ENCODE results near the gene KIR2DL3. TPM values are rescaled to one million over a fixed set of nuclear protein-coding genes. Genes with fewer than 3 reads are reported as not detected.
"Not testable (repeated sequence)": the region's sequence is repeated elsewhere in the genome, so short reads cannot be mapped to it uniquely, and the experiment has no call there.

The KIR2DL3 gene
- total RNA-seq, 1 experiment from 2014 or later: not detected

DNA sequence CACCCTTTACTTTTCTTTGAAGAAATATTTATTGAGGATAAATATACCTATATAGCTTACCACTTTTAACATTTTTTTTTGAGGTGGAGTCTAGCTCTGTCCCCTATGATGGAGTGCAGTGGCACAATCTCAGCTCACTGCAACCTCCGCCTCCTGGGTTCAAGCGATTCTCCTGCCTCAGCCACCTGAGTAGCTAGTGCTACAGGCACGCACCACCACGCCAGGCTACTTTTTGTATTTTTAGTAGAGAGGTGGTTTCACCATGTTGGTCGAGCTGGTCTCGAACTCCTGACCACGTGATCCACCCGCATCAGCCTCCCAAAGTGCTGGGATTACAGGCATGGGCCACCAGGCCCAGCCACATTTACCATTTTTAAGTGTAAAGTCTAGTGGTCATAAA, 37.5 kb downstream of the KIR2DL3 start:
- DNase-seq (ENCODE audit: low read depth, low spot score); in situ Hi-C loops (cut with HindIII; ENCODE audit: low pct_unique_long_range_greater_than_20kb, low sequenced_read_pairs): not testable (repeated sequence)

DNA sequence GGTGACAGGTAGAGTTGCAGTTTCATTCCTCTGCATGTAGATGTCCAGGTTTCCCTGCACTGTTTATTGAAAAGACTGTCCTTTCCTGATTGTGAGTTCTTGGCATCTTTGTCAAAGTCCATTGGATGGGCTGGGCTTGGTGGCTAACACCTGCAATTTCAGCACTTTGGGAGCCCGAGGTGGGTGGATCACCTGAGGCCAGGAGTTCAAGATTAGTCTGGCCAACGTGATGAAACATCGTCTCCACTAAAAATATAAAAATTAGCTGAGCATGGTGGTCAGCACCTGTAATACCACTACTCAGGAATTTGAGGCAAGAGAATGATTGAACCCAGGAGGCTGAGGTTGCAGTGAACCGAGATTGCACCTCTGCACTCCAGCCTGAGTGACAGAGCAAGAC, 39.5 kb downstream of the KIR2DL3 start:
- DNase-seq (ENCODE audit: low read depth, low spot score): not testable (repeated sequence)

DNA sequence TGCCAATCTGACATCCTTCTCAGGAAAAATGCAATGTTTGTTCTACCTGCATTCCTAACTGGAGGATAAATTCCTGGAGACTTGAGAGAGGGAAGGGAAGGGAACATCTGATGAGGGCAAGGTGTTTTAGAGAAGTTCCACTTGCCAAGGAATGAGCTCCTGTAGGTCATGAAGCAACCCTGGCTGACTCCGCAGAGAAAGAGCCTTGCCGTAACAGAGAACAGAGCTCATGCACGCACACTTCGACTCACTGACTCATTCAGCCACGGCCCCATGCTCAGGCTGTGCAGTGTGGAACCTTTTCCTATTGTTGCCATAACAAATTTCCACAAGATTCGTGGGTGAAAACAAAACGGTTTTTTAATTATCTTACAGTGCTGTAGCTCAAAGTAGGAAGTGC, 40.6 kb downstream of the KIR2DL3 start:
- DNase-seq (ENCODE audit: low read depth, low spot score); in situ Hi-C loops (cut with HindIII; ENCODE audit: low pct_unique_long_range_greater_than_20kb, low sequenced_read_pairs): not testable (repeated sequence)

More for the DNA sequence above, 39.5 kb downstream of the KIR2DL3 start:
- in situ Hi-C loops (cut with HindIII; ENCODE audit: low pct_unique_long_range_greater_than_20kb, low sequenced_read_pairs): not testable (repeated sequence)

DNA sequence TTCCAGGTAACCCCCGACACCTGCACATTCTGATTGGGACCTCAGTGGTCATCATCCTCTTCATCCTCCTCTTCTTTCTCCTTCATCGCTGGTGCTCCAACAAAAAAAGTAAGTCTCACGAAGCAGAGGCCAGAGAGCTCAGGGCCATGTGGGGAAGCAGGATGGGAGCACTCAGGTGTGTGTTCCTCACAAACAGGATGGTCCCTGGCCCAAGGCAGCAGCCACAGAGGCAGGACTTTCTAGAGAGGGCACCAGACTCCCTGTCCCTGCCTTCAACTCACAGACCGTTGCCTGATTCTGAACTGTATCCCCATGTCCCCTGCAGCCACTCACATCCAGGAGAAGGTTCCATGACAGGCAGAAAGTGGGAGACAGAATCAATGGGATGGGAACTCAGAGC, 44.6 kb downstream of the KIR2DL3 start:
- DNase-seq (ENCODE audit: low read depth, low spot score); in situ Hi-C loops (cut with HindIII; ENCODE audit: low pct_unique_long_range_greater_than_20kb, low sequenced_read_pairs): not testable (repeated sequence)

DNA sequence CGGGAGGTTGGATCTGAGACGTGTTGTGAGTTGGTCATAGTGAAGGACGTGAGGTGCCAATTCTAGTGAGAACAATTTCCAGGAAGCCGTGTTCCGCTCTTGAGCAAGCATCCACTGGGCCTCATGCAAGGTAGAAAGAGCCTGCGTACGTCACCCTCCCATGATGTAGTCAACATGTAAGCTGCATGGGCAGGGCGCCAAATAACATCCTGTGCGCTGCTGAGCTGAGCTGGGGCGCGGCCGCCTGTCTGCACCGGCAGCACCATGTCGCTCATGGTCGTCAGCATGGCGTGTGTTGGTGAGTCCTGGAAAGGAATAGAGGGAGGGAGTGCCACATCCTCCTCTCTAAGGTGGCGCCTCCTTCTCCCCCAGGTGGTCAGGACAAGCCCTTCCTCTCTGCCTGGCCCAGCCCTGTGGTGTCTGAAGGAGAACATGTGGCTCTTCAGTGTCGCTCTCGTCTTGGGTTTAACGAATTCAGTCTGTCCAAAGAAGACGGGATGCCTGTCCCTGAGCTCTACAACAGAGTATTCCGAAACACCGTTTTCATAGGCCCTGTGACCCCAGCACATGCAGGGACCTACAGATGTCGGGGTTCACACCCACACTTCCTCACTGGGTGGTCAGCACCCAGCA, 47.9 kb downstream of the KIR2DL3 start:
- DNase-seq (ENCODE audit: low read depth, low spot score); in situ Hi-C loops (cut with HindIII; ENCODE audit: low pct_unique_long_range_greater_than_20kb, low sequenced_read_pairs): not testable (repeated sequence)

DNA sequence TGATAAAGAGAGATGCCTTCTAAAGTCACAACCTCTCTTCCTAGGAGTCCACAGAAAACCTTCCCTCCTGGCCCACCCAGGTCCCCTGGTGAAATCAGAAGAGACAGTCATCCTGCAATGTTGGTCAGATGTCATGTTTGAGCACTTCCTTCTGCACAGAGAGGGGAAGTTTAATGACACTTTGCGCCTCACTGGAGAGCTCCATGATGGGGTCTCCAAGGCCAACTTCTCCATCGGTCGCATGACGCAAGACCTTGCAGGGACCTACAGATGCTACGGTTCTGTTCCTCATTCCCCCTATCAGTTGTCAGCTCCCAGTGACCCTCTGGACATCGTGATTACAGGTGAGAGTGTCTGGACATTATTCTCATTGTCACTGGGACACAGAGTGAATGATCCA, 49.8 kb downstream of the KIR2DL3 start:
- in situ Hi-C loops (cut with HindIII; ENCODE audit: low pct_unique_long_range_greater_than_20kb, low sequenced_read_pairs); DNase-seq (ENCODE audit: low read depth, low spot score): not testable (repeated sequence)

DNA sequence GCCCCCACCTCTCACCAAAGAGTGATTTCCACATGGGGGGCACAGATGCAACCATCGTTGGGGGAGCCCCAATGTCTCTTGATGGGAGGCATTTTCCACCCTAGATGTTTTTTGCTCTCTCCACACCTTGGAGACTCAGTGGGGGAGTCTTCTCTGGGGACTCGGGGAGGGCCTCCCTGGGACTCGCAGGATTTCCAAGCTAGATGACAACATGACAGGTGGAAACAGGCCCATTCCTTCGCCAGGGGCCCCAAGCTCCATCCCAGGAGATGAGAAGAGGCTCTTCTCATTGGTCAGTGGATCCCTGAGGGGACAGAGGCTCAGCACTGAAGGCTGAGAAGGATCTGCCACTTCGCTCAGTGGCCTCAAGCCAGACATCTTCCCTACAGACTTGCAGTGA, 52.4 kb downstream of the KIR2DL3 start:
- DNase-seq (ENCODE audit: low read depth, low spot score): no peak
- in situ Hi-C loops (cut with HindIII; ENCODE audit: low pct_unique_long_range_greater_than_20kb, low sequenced_read_pairs): no loop called here

DNA sequence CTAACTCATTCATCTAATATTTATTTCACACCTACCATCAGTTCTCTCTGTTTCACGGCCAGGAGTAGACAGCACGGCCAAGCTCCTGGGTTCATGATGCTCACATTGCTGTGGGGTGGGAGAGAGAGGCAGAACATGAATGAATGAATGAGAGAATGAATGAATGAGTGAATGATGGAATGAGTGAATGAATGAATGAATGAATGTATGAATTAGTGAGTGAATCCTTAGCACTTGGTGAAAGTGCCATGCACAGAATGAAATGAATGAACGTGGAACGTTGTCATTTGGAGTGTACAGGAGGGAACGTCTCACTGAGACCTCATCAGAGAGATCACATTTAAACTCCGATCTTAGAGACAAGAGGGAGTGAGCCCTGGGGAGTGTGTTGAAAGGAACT, 53.2 kb downstream of the KIR2DL3 start:
- in situ Hi-C loops (cut with HindIII; ENCODE audit: low pct_unique_long_range_greater_than_20kb, low sequenced_read_pairs): no loop called here
- no peak for DNase-seq (ENCODE audit: low read depth, low spot score)

DNA sequence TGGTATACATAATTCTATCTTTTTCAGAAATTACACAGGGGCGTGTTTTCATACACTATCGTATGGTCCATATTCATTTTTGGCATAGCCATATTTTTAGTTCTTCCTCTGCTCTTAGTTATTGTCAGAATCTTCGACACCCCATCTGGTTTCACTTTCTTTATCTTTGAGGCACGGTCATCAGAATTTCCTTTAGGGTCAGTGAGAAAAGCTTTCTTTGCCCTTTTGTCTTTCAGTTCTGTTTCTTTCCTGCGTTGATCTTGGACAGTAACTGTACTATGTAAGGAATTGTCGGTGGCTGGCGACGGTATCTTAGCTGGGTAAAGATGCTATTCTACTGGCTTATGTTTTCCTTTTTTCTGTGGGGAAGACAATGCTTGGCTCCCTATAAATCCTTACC, 54.5 kb downstream of the KIR2DL3 start:
- DNase-seq (ENCODE audit: low read depth, low spot score): no peak
- in situ Hi-C loops (cut with HindIII; ENCODE audit: low pct_unique_long_range_greater_than_20kb, low sequenced_read_pairs): no loop called here

DNA sequence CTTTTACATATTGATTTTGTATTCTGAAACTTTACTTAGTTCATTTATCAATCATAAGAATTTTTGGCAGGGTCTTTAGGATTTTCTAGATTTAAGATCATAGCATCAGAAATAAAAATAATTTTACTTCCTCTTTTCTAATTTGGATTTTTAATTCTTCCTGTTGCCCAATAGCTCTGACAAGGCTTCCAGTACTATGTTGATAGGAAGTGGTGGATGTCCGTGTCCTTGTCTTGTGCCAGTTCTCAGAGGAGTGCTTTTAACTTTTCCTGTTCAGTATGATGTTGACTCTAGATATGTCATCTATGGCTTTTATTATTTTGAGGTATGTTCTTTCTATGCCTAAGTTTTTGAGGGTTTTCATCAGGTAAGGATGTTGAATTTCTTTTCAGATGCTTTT, 57.4 kb downstream of the KIR2DL3 start:
- in situ Hi-C loops (cut with HindIII; ENCODE audit: low pct_unique_long_range_greater_than_20kb, low sequenced_read_pairs): no loop called here
- no peak for DNase-seq (ENCODE audit: low read depth, low spot score)

Small RNA genes within 50 kb of the gene (small RNA-seq; reads per million reads assigned to genes)
- gene AC245128.2 (0 reads per million in 2 experiments), gene KIR3DP1 (0 reads per million in 2 experiments)

Other genes starting within 250 kb of the KIR2DL3 start
- not detected in 2 replicates for gene LAIR2, start 235.7 kb upstream of the KIR2DL3 start, total RNA-seq (2014; rRNA removed; shearing (Covaris generic))
- gene LILRA2, start 164.7 kb upstream of the KIR2DL3 start, total RNA-seq (2014; rRNA removed; shearing (Covaris generic)): not detected in 2 replicates
- not detected in 2 replicates for gene LILRA1, start 144.9 kb upstream of the KIR2DL3 start, total RNA-seq (2014; rRNA removed; shearing (Covaris generic))
- gene LILRB1, start 108.0 kb upstream of the KIR2DL3 start, total RNA-seq (2014; rRNA removed; shearing (Covaris generic)): not detected in 2 replicates
- gene LILRB4, start 75.5 kb upstream of the KIR2DL3 start, total RNA-seq (2014; rRNA removed; shearing (Covaris generic)): not detected in 2 replicates
- gene KIR3DL3, start 14.1 kb upstream of the KIR2DL3 start, total RNA-seq (2014; rRNA removed; shearing (Covaris generic)): not detected in 2 replicates
- gene KIR2DL1, start 31.3 kb downstream of the KIR2DL3 start, total RNA-seq (2014; rRNA removed; shearing (Covaris generic)): not detected in 2 replicates
- gene KIR2DL4, start 65.1 kb downstream of the KIR2DL3 start, total RNA-seq (2014; rRNA removed; shearing (Covaris generic)): not detected in 2 replicates
- not detected in 2 replicates for gene KIR3DL1, start 78.0 kb downstream of the KIR2DL3 start, total RNA-seq (2014; rRNA removed; shearing (Covaris generic))
- not detected in 2 replicates for gene KIR2DS4, start 94.2 kb downstream of the KIR2DL3 start, total RNA-seq (2014; rRNA removed; shearing (Covaris generic))
- gene KIR3DL2, start 111.9 kb downstream of the KIR2DL3 start, total RNA-seq (2014; rRNA removed; shearing (Covaris generic)): not detected in 2 replicates
- not detected in 2 replicates for gene FCAR, start 135.7 kb downstream of the KIR2DL3 start, total RNA-seq (2014; rRNA removed; shearing (Covaris generic))
- gene NCR1, start 167.6 kb downstream of the KIR2DL3 start, total RNA-seq (2014; rRNA removed; shearing (Covaris generic)): not detected in 2 replicates
- 0.08 and 0.13 TPM in 2 replicates for gene NLRP7, start 209.0 kb downstream of the KIR2DL3 start, total RNA-seq (2014; rRNA removed; shearing (Covaris generic))
- not detected in 2 replicates for gene NLRP2, start 227.9 kb downstream of the KIR2DL3 start, total RNA-seq (2014; rRNA removed; shearing (Covaris generic))

All from SK-MEL-5 (cell line).